Thyroid gland (tissue), 4 donors: ENCODE data around the gene LRRC7.

Experiments used
- POLR2A ChIP-seq, 2 donors: fragments of 450-650 bp; IDR thresholded peaks; one replicate each; pipeline ENCODE4 v1.6.1; 2017; ENCODE audit warnings: antibody characterized with exemption in 2 of 2, mild to moderate bottlenecking in 2 of 2, moderate library complexity in 1 of 2
- TF ChIP-seq, protein P1 (sequence below), 6 experiments: fragments of 200-600 bp in 3 of 6; fragments of 450-650 bp in 3 of 6; sonication (generic) in 3 of 6; IDR thresholded peaks; one replicate each; pipeline ENCODE4 v1.5.1; 2016 to 2019; ENCODE audit warnings: antibody characterized with exemption in 6 of 6, mild to moderate bottlenecking in 2 of 6, inconsistent platforms in 1 of 6, moderate library complexity in 1 of 6

DNA sequence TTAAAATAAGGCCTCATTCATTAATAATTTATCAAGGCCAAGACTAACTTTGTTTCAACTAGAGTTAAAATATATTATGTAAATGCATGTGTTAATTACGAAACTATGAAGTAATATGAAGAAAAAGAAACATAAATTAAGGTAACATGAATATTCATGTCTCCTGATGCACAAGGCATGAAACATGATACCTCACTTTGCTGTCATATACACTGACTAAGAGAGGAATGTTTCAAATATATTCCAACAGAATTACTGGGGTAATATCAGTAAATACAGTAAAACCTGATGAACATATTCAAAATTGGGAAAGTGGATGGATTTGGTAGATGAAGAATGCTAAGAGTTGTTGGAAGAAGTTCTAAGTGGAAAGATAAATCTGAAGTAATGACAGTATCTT lies 274.6 kb downstream of the LRRC7 start:
- TF ChIP-seq, protein P1, sequence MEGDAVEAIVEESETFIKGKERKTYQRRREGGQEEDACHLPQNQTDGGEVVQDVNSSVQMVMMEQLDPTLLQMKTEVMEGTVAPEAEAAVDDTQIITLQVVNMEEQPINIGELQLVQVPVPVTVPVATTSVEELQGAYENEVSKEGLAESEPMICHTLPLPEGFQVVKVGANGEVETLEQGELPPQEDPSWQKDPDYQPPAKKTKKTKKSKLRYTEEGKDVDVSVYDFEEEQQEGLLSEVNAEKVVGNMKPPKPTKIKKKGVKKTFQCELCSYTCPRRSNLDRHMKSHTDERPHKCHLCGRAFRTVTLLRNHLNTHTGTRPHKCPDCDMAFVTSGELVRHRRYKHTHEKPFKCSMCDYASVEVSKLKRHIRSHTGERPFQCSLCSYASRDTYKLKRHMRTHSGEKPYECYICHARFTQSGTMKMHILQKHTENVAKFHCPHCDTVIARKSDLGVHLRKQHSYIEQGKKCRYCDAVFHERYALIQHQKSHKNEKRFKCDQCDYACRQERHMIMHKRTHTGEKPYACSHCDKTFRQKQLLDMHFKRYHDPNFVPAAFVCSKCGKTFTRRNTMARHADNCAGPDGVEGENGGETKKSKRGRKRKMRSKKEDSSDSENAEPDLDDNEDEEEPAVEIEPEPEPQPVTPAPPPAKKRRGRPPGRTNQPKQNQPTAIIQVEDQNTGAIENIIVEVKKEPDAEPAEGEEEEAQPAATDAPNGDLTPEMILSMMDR (IDR thresholded peaks at IDR 0.05) = no peak
- TF ChIP-seq POLR2A (IDR thresholded peaks at IDR 0.05) = no peak
